C4-2B (cell line): ENCODE measurements around the gene MEIS2.

Source experiments
- ZFX ChIP-seq: fragments of 450-650 bp; IDR thresholded peaks from 2 replicates; pipeline ENCODE4 v1.6.1; 2017
- TF ChIP-seq, protein P1 (sequence below): fragments of 450-650 bp; conservative IDR thresholded peaks from 2 replicates; pipeline ENCODE4 v1.5.1; 2017; ENCODE audit warnings: mild to moderate bottlenecking

DNA sequence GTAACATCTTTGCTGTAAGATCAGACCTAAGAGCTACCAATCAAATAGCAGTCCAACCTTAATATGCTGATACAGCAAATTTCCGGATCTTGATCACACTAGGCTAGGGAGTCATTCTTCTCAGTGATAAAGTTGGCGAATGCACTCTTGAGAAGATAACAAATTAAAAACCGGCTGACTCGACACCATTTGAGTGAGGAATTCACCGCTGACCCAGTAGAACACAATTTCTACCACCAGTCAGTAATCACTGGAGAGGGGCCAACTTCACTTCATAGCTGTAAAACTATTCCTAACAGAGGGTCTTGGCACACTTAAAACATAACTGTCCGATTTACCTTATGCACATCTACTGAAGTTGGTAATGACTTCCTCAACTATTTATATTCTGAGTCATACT is 47.2 kb downstream of the MEIS2 start:
- TF ChIP-seq, protein P1, sequence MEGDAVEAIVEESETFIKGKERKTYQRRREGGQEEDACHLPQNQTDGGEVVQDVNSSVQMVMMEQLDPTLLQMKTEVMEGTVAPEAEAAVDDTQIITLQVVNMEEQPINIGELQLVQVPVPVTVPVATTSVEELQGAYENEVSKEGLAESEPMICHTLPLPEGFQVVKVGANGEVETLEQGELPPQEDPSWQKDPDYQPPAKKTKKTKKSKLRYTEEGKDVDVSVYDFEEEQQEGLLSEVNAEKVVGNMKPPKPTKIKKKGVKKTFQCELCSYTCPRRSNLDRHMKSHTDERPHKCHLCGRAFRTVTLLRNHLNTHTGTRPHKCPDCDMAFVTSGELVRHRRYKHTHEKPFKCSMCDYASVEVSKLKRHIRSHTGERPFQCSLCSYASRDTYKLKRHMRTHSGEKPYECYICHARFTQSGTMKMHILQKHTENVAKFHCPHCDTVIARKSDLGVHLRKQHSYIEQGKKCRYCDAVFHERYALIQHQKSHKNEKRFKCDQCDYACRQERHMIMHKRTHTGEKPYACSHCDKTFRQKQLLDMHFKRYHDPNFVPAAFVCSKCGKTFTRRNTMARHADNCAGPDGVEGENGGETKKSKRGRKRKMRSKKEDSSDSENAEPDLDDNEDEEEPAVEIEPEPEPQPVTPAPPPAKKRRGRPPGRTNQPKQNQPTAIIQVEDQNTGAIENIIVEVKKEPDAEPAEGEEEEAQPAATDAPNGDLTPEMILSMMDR, result no peak
- TF ChIP-seq ZFX, result no peak
